ENCODE data around the gene LRRC59.

GRCh38 chr17:50375858-50376538, 21.3 kb downstream of the LRRC59 start:
- TF ChIP-seq POLR2A (IDR thresholded peaks at IDR 0.05; ENCODE audit: low read depth, low read length) (no peak), TAF1 (IDR thresholded peaks at IDR 0.05; ENCODE audit: borderline replicate concordance, low read depth, low read length) (no peak), POLR2AphosphoS5 (IDR thresholded peaks at IDR 0.05; ENCODE audit: low read depth, low read length) (no peak)
